ENCODE measurements around the gene CMSS1. TPM values are rescaled to one million over a fixed set of nuclear protein-coding genes. Genes with fewer than 3 reads are reported as not detected.

Gene CMSS1
- total RNA-seq, 1 donor: 27.8 TPM

- DNase-seq (ENCODE audit: low read depth): peak; percentile 72
- H3K4me3 ChIP-seq (ENCODE audit: low read depth, low read length): no peak overlapping the region
- no peak for TF ChIP-seq CTCF (IDR thresholded peaks at IDR 0.05; ENCODE audit: insufficient read depth, low read length)
Observed at GRCh38 chr3:99846477-99847160, 29.0 kb downstream of the CMSS1 start.

- no peak overlapping the region for H3K4me3 ChIP-seq (ENCODE audit: low read depth, low read length)
- no peak for TF ChIP-seq CTCF (IDR thresholded peaks at IDR 0.05; ENCODE audit: insufficient read depth, low read length)
- DNase-seq (ENCODE audit: low read depth): no peak
Observed at GRCh38 chr3:99848433-99848832, 30.8 kb downstream of the CMSS1 start.

DNA sequence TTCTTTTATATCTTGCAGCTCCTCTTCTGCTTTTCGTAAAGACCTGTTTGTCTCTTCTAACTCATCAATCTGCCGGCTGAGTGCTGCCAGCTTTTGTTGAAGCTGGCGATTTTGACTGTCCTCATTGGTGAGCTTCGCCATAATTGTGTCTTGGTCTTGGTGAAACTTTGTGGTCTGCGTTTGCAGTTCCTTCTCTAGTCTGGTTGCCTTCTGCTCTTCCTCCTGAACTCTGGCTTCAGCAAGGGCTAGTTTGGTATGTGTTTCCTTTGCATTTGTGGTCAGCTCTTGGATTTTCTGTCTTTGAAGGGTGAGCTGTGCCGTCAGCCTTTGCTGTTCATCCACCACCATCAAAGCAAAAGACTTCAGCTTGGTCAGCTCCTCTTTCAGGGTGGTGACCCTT is 32.9 kb downstream of the CMSS1 start:
- no peak for DNase-seq (ENCODE audit: low read depth)
- TF ChIP-seq CTCF (IDR thresholded peaks at IDR 0.05; ENCODE audit: insufficient read depth, low read length): no peak
- H3K4me3 ChIP-seq (ENCODE audit: low read depth, low read length): no peak overlapping the region

DNA sequence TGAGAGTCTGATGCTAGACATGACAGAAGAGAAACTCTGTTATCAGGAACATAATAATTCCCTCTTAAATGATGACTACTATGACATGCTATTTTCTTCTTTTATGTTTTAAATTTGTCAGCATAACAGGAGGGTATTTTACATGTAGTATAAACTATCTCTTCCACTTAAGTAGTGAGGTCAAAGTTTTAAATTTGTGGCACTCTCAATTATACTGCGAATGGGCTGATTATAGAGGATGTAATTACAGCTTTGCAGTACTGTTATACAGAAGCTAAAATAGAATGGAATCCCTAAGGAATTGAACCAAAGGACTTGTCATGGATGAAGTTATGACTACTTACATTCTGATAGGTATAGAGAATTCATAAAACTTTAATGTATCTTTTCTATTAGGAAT is 34.3 kb downstream of the CMSS1 start:
- no peak for DNase-seq (ENCODE audit: low read depth)
- TF ChIP-seq CTCF (IDR thresholded peaks at IDR 0.05; ENCODE audit: insufficient read depth, low read length): no peak
- no peak overlapping the region for H3K4me3 ChIP-seq (ENCODE audit: low read depth, low read length)

- no peak for TF ChIP-seq CTCF (IDR thresholded peaks at IDR 0.05; ENCODE audit: insufficient read depth, low read length)
- H3K4me3 ChIP-seq (ENCODE audit: low read depth, low read length): no peak overlapping the region
- no peak for DNase-seq (ENCODE audit: low read depth)
Observed at GRCh38 chr3:99852851-99853250, 35.2 kb downstream of the CMSS1 start.

DNA sequence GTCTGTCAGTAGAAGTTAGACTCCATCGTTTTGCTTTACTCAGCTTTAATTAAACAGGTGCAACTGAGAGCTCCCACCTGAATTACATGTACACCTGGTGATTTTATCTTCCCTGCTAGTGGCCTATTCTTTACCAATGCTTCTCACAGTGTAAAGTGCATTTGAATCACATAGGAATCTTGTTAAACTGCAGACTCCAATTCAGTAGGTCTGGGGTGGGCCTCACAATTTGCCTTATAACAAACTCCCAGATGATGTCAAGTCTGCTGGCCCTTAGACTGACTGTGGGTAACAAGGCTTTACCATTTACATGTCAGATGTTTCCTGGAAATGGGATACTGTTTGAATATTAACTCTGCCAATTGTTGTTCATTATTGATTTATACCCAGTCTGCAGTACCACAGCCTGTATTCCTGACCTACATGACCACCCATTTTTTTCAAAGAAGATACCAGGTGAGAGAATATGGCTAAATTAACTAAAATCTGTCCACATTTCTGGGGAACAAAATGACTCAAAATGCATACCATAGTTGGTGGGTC is 37.2 kb downstream of the CMSS1 start:
- TF ChIP-seq CTCF (IDR thresholded peaks at IDR 0.05; ENCODE audit: insufficient read depth, low read length): no peak
- H3K4me3 ChIP-seq (ENCODE audit: low read depth, low read length): no peak overlapping the region
- DNase-seq (ENCODE audit: low read depth): no peak

DNA sequence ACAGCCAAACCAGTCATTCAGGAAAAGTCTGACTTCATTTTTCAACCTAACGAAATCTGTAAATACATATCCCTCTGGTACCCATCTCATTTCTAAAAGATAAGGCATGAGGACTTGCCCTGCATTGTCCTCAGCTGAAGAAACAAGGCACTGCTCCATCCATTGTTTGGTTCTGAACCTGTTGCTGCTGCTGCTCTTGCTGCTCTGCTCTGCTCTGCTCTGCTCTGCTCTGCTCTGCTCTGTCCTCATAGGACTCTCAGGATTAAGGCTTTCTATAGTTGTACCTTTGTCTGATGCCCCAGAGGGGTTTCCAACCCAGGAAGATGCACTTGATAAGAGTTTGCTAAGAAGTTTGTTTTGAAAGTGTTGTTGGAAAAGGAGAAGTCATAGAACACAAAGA is 38.2 kb downstream of the CMSS1 start:
- H3K4me3 ChIP-seq (ENCODE audit: low read depth, low read length): no peak overlapping the region
- TF ChIP-seq CTCF (IDR thresholded peaks at IDR 0.05; ENCODE audit: insufficient read depth, low read length): no peak
- DNase-seq (ENCODE audit: low read depth): no peak
